GM06990 (cell line): ENCODE results near the gene NFIL3.

ENCODE experiments used
- DNase-seq: peaks from one replicate; pipeline ENCODE4 v3.0.0-alpha.2; 2011; ENCODE audit not compliant: insufficient read length; ENCODE audit errors: extremely low read depth
- H3K27me3 ChIP-seq: replicated peaks from 2 replicates; pipeline ENCODE4 v1.6.0; 2011; ENCODE audit warnings: low read length; ENCODE audit not compliant: control insufficient read depth, insufficient read depth
- H3K36me3 ChIP-seq: 2 replicates; pipeline ENCODE4 v1.5.1; 2011; ENCODE audit warnings: low read length; ENCODE audit not compliant: control insufficient read depth, insufficient read depth
- H3K4me3 ChIP-seq: replicated peaks from 2 replicates; pipeline ENCODE4 v1.5.1; 2011; ENCODE audit warnings: low read depth, mild to moderate bottlenecking, control low read depth, low read length
- TF ChIP-seq, protein P1 (sequence below): IDR thresholded peaks from 2 replicates; pipeline ENCODE4 v1.5.1; 2011; ENCODE audit warnings: low read length, control low read depth, mild to moderate bottlenecking, inconsistent platforms; ENCODE audit not compliant: insufficient read depth, poor library complexity, severe bottlenecking

The NFIL3 gene

DNA sequence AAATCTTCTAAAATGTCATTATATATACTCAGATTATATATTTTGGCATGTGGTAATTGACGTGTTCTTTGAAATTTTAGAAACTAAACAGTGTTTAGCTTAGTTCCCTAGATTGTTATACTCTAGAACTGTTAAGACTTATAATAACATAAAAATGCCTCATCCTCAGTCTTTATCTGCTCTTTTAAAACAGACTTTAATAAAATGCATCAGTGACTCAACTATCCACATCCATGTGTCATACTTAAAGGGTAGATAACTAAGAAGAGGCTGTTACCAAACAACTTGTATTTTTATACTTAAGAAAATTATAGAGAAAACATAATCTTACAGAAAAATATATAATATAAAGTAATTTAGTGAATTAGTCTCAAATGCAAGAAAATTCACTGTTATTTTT is 15.2 kb downstream of the NFIL3 start:
- TF ChIP-seq, protein P1, sequence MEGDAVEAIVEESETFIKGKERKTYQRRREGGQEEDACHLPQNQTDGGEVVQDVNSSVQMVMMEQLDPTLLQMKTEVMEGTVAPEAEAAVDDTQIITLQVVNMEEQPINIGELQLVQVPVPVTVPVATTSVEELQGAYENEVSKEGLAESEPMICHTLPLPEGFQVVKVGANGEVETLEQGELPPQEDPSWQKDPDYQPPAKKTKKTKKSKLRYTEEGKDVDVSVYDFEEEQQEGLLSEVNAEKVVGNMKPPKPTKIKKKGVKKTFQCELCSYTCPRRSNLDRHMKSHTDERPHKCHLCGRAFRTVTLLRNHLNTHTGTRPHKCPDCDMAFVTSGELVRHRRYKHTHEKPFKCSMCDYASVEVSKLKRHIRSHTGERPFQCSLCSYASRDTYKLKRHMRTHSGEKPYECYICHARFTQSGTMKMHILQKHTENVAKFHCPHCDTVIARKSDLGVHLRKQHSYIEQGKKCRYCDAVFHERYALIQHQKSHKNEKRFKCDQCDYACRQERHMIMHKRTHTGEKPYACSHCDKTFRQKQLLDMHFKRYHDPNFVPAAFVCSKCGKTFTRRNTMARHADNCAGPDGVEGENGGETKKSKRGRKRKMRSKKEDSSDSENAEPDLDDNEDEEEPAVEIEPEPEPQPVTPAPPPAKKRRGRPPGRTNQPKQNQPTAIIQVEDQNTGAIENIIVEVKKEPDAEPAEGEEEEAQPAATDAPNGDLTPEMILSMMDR: no peak
- no peak for DNase-seq

DNA sequence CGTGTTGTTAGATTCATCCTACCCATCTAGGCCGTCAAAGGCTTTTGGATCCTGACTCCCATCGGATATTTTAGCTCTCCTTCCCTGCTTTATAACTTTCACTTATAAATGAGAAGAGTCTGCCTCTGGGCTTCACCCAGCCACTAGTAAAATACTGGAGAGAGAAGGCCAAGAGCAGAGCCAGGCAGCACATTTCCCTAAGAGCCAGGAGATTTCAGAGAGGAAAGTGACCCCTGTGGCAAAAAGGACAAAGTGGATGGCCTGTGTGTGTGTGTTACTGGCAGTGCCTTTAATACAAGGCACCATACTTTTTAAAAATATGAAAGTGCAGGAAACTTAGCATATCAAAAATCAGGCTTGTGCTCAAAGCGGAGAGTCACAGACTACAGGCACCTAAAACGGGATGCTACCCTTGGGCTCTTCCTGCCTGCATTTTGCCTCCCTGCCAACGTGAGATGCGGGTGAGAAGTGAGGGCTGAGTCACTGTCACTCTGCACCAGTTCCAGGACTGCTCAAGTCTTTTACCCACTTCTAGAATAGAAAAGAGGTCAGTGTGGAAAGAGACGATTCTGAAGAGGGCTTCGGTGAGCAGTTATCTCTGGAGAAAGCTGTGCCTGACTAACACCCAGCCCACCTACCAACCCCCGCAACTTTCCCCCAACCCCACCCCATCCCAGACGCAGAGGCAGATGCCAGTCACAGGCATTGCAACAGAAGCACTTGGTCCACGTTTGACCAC is 15.9 kb downstream of the NFIL3 start:
- H3K27me3 ChIP-seq: 0 out of 2 replicates have a peak, but pooled peaks cover 1% of the 10 kb centered on the region
- no peak for DNase-seq
- no peak overlapping the region for H3K4me3 ChIP-seq
- H3K36me3 ChIP-seq: no peaks in the 10 kb centered on the region
- TF ChIP-seq, protein P1: no peak

More for the DNA sequence above, 15.2 kb downstream of the NFIL3 start:
- Histone ChIP-seq H3K4me3 (no peak overlapping the region), H3K36me3 (no peaks in the 10 kb centered on the region), H3K27me3 (no peaks in the 10 kb centered on the region)

DNA sequence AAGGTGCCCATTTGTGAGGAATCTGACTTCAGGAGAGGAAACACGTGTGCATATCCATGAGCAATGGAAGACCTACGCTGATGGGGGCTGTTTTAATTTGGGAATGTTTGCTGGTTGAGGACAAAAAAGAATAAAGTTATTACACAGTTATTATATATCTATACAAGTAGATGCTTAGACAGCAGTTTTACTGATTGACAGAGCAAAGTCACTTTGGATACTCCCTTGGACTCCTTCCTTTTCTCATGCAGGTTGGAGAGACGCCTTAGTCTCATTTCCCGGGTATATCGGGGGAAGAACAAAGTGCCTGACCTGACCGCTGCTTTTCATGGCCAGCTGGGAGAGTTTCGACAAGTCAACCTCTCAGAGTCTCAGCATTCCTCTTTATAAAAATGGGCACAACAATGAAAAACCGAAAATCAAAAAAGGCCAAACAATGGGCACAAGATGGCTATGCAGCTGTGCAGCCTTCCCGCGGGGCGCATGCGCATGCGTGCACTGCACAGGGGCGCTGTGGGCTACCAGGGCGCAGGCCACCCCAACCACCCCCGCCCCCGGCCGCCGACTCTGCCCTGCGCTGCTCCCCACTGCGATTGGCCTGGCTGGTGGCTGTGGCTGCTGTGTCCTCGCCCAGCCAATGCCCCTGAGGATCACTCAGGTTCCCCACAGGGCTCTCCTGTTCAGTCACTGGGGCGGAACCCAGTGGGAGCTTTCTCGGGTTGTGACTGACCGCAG is 18.1 kb downstream of the NFIL3 start:
- no peaks in the 10 kb centered on the region for H3K36me3 ChIP-seq
- TF ChIP-seq, protein P1: no peak
- 0 out of 2 replicates have a peak, but pooled peaks cover 1% of the 10 kb centered on the region for H3K27me3 ChIP-seq
- H3K4me3 ChIP-seq: no peak overlapping the region
- no peak for DNase-seq

DNA sequence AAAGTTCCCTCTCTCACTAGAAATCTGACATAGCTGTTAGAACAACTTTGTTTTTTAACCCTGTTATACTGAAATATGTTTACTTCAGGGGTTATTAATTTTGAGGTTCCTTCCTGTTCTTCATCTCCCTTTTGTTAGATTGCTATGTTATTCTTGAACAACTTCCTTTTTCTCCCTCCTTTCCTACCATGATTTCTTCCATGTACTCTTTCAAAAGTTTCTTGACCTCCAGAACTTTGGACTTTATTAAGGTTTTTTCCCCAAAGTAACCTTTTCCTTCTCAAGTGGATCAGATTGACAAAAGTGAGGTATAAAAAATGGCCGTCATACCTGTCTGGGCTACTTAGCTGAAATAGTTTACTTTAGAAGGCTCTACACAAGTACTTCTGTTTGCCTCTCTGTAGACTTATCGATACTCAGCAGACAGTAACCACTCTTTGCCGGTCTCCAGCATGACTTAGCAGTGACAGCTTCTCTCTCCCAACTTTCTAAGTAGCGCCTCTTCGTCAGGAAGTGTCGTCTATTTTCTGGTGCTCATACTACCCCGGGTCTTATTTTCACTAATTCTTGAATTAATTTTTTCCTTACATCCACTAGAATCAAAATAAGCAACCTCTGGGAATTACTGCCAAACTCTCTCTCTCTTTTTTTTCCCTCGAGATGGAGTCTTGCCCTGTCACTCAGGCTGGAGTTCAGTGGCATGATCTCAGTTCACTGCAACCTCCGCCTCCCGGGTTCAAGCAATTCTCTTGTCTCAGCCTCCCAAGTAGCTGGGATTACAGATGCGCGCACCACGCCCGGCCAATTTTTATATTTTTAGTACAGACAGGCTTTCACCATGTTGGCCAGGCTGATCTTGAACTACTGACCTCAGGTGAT is 19.7 kb downstream of the NFIL3 start:
- no peak for DNase-seq
- Histone ChIP-seq H3K27me3 (0 out of 2 replicates have a peak, but pooled peaks cover 1% of the 10 kb centered on the region), H3K36me3 (no peaks in the 10 kb centered on the region), H3K4me3 (no peak overlapping the region)
- TF ChIP-seq, protein P1: no peak

DNA sequence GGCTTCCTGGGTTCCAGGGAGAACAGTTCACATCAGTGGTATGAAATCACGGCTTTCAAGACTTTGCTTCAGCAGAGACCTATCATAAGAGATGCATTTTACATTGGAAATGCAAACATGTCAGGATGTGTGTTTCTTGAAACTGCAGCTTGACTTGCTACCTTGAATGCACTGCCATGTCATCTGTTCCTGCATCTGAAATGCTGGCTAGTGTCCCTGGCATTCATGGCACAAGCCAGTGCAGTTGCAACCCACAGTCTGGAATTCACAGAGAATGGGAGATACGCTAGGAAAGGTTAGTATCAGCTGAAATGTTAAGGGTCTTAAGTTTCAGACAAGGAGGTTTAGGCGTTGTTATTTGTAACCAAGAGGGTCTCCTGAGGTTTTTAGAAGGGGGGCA is 24.7 kb downstream of the NFIL3 start:
- no peak overlapping the region for H3K4me3 ChIP-seq
- no peak for DNase-seq
- TF ChIP-seq, protein P1: no peak
- no peaks in the 10 kb centered on the region for H3K36me3 ChIP-seq
- 0 out of 2 replicates have a peak, but pooled peaks cover 1% of the 10 kb centered on the region for H3K27me3 ChIP-seq
